ENCODE measurements around the gene RAVER1. TPM values are rescaled to one million over a fixed set of nuclear protein-coding genes. Genes with fewer than 3 reads are reported as not detected.

Gene RAVER1
- total and polyA plus RNA-seq, 2 of the 13 experiments (the other 11 are each of a cell fraction or from before 2014, with no cell fraction given): 3.6 to 7.9 TPM

DNA sequence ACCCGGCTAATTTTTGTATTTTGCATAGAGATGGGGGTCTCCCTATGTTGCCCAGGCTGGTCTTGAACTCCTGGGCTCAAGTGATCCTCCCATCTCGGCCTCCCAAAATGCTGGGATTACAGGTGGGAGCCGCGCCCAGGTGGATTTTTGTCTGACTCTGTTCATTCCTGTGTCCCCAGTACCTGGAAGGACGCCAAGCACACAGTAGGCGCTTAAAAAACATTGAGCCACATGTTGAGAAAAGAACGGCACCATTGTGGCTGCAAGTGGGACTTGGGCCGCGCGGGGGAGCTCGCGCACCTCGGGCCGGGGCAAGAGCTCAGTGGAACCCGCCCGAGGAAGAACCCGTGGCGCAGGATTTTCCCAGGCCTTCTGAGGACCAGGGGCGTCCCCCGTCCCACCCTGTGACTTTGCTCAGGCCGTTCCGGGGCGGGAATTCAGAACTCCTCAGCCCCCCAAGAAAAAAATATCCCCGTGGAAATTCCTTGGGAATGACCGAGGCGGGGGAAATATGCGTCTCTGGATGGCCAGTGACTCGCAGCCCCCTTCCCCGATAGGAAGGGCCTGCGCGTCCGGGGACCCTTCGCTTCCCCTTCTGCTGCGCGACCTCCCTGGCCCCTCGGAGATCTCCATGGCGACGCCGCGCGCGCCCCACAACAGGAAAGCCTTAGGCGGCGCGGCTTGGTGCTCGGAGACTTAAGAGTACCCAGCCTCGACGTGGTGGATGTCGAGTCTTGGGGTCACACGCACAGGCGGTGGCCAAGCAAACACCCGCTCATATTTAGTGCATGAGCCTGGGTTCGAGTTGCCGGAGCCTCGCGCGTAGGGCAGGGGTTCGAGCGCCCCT lies 63.8 kb downstream of the RAVER1 start (continued):
- TF ChIP-seq, protein P1, sequence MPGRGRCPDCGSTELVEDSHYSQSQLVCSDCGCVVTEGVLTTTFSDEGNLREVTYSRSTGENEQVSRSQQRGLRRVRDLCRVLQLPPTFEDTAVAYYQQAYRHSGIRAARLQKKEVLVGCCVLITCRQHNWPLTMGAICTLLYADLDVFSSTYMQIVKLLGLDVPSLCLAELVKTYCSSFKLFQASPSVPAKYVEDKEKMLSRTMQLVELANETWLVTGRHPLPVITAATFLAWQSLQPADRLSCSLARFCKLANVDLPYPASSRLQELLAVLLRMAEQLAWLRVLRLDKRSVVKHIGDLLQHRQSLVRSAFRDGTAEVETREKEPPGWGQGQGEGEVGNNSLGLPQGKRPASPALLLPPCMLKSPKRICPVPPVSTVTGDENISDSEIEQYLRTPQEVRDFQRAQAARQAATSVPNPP (CRISPR knock-in tag; IDR thresholded peaks at IDR 0.05): no peak
- no peak; the same call in 1 of the 2 replicates for TF ChIP-seq ZNF703 (CRISPR knock-in tag; IDR thresholded peaks at IDR 0.05; ENCODE audit: borderline replicate concordance)
- TF ChIP-seq, protein P2, sequence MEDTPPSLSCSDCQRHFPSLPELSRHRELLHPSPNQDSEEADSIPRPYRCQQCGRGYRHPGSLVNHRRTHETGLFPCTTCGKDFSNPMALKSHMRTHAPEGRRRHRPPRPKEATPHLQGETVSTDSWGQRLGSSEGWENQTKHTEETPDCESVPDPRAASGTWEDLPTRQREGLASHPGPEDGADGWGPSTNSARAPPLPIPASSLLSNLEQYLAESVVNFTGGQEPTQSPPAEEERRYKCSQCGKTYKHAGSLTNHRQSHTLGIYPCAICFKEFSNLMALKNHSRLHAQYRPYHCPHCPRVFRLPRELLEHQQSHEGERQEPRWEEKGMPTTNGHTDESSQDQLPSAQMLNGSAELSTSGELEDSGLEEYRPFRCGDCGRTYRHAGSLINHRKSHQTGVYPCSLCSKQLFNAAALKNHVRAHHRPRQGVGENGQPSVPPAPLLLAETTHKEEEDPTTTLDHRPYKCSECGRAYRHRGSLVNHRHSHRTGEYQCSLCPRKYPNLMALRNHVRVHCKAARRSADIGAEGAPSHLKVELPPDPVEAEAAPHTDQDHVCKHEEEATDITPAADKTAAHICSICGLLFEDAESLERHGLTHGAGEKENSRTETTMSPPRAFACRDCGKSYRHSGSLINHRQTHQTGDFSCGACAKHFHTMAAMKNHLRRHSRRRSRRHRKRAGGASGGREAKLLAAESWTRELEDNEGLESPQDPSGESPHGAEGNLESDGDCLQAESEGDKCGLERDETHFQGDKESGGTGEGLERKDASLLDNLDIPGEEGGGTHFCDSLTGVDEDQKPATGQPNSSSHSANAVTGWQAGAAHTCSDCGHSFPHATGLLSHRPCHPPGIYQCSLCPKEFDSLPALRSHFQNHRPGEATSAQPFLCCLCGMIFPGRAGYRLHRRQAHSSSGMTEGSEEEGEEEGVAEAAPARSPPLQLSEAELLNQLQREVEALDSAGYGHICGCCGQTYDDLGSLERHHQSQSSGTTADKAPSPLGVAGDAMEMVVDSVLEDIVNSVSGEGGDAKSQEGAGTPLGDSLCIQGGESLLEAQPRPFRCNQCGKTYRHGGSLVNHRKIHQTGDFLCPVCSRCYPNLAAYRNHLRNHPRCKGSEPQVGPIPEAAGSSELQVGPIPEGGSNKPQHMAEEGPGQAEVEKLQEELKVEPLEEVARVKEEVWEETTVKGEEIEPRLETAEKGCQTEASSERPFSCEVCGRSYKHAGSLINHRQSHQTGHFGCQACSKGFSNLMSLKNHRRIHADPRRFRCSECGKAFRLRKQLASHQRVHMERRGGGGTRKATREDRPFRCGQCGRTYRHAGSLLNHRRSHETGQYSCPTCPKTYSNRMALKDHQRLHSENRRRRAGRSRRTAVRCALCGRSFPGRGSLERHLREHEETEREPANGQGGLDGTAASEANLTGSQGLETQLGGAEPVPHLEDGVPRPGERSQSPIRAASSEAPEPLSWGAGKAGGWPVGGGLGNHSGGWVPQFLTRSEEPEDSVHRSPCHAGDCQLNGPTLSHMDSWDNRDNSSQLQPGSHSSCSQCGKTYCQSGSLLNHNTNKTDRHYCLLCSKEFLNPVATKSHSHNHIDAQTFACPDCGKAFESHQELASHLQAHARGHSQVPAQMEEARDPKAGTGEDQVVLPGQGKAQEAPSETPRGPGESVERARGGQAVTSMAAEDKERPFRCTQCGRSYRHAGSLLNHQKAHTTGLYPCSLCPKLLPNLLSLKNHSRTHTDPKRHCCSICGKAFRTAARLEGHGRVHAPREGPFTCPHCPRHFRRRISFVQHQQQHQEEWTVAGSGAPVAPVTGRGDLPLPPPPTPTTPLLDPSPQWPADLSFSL (CRISPR knock-in tag; IDR thresholded peaks at IDR 0.05): no peak
- TF ChIP-seq ZNF354B (CRISPR knock-in tag; IDR thresholded peaks at IDR 0.05): no peak
- TF ChIP-seq SRSF4 (IDR thresholded peaks at IDR 0.05; ENCODE audit: low read depth, low read length, poor library complexity, severe bottlenecking): no peak
- TF ChIP-seq, protein P3, sequence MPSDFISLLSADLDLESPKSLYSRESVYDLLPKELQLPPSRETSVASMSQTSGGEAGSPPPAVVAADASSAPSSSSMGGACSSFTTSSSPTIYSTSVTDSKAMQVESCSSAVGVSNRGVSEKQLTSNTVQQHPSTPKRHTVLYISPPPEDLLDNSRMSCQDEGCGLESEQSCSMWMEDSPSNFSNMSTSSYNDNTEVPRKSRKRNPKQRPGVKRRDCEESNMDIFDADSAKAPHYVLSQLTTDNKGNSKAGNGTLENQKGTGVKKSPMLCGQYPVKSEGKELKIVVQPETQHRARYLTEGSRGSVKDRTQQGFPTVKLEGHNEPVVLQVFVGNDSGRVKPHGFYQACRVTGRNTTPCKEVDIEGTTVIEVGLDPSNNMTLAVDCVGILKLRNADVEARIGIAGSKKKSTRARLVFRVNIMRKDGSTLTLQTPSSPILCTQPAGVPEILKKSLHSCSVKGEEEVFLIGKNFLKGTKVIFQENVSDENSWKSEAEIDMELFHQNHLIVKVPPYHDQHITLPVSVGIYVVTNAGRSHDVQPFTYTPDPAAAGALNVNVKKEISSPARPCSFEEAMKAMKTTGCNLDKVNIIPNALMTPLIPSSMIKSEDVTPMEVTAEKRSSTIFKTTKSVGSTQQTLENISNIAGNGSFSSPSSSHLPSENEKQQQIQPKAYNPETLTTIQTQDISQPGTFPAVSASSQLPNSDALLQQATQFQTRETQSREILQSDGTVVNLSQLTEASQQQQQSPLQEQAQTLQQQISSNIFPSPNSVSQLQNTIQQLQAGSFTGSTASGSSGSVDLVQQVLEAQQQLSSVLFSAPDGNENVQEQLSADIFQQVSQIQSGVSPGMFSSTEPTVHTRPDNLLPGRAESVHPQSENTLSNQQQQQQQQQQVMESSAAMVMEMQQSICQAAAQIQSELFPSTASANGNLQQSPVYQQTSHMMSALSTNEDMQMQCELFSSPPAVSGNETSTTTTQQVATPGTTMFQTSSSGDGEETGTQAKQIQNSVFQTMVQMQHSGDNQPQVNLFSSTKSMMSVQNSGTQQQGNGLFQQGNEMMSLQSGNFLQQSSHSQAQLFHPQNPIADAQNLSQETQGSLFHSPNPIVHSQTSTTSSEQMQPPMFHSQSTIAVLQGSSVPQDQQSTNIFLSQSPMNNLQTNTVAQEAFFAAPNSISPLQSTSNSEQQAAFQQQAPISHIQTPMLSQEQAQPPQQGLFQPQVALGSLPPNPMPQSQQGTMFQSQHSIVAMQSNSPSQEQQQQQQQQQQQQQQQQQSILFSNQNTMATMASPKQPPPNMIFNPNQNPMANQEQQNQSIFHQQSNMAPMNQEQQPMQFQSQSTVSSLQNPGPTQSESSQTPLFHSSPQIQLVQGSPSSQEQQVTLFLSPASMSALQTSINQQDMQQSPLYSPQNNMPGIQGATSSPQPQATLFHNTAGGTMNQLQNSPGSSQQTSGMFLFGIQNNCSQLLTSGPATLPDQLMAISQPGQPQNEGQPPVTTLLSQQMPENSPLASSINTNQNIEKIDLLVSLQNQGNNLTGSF (CRISPR knock-in tag; IDR thresholded peaks at IDR 0.05): no peak
- no peak for TF ChIP-seq CBX5 (CRISPR knock-in tag; IDR thresholded peaks at IDR 0.05; ENCODE audit: borderline replicate concordance)
- no peak for TF ChIP-seq NFE2 (CRISPR knock-in tag; IDR thresholded peaks at IDR 0.05)
- no peak for TF ChIP-seq HOXA9 (CRISPR knock-in tag; IDR thresholded peaks at IDR 0.05; ENCODE audit: borderline replicate concordance)
- TF ChIP-seq, protein P4, sequence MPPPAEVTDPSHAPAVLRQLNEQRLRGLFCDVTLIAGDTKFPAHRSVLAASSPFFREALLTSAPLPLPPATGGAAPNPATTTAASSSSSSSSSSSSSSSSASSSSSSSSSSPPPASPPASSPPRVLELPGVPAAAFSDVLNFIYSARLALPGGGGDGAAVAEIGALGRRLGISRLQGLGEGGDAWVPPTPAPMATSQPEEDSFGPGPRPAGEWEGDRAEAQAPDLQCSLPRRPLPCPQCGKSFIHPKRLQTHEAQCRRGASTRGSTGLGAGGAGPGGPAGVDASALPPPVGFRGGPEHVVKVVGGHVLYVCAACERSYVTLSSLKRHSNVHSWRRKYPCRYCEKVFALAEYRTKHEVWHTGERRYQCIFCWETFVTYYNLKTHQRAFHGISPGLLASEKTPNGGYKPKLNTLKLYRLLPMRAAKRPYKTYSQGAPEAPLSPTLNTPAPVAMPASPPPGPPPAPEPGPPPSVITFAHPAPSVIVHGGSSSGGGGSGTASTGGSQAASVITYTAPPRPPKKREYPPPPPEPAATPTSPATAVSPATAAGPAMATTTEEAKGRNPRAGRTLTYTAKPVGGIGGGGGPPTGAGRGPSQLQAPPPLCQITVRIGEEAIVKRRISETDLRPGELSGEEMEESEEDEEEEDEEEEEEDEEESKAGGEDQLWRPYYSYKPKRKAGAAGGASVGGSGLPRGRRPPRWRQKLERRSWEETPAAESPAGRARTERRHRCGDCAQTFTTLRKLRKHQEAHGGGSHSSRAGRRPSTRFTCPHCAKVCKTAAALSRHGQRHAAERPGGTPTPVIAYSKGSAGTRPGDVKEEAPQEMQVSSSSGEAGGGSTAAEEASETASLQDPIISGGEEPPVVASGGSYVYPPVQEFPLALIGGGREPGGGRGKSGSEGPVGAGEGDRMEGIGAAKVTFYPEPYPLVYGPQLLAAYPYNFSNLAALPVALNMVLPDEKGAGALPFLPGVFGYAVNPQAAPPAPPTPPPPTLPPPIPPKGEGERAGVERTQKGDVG (CRISPR knock-in tag; IDR thresholded peaks at IDR 0.05; ENCODE audit: borderline replicate concordance): no peak
- TF ChIP-seq TAF15 (IDR thresholded peaks at IDR 0.05; ENCODE audit: low read depth, low read length, poor library complexity, severe bottlenecking): no peak

Data from HepG2 (cell line).